K562 (cell line): ENCODE measurements around the gene PHF14. TPM values are rescaled to one million over a fixed set of nuclear protein-coding genes. Genes with fewer than 3 reads are reported as not detected.
A peak's percentile ranks its signal among the peaks of the same experiment; 100 is the strongest.

Experiments used
- ATAC-seq: fragments of 200-7000 bp; cut with Tn5 transposase; 3 replicates; pipeline ENCODE4 v1.9.1; 2020; ENCODE audit warnings: moderate library complexity
- BruUV-seq: library from RNA; stranded (reverse); fragments of 400-500 nt; replicated peaks from 2 replicates; lab custom pipeline; 2021; lab: Mats Ljungman, UMichigan
- CTCF ChIA-PET: fragments of 300-600 bp; formaldehyde crosslinking; extraction: SDS; loops from one replicate; lab custom pipeline; 2021; ENCODE audit warnings: low intra/inter-chr PET ratio; lab: Yijun Ruan, JAX
- POLR2A ChIA-PET: fragments of 300-600, 350-650 bp; sonication (Branson Sonifier 250); formaldehyde crosslinking; extraction: SDS; loops from one replicate; lab custom pipeline; 2021; ENCODE audit warnings: antibody characterized with exemption, inconsistent platforms; lab: Yijun Ruan, JAX
- DNase-seq, 4 experiments: peaks; one replicate each; pipeline versions ENCODE4 v3.0.0 to v3.0.0-alpha.2; 2011 to 2018; ENCODE audit warnings: low spot score in 3 of 4, mixed read lengths in 3 of 4; ENCODE audit errors: extremely low read depth in 1 of 4
- FAIRE-seq: peaks from 2 replicates; lab custom pipeline; 2011; peaks lifted over from hg19 to GRCh38; lab: Jason Lieb, UNC
- H2AFZ ChIP-seq: 2 replicates; pipeline ENCODE4 v1.6.0; 2011; ENCODE audit warnings: low read depth, low read length, control low read depth, inconsistent platforms
- H3K27ac ChIP-seq: fragments of 200-600 bp; 3 replicates; pipeline ENCODE4 v1.8.0; 2011; ENCODE audit warnings: low read depth, mild to moderate bottlenecking, control low read depth, inconsistent platforms, low read length, moderate library complexity, mixed read lengths; ENCODE audit errors: extremely low read depth
- H3K27me3 ChIP-seq, 2 experiments: fragments of 300-600 bp in 1 of 2; 2 replicates in 1 of 2; 3 replicates in 1 of 2; pipeline versions ENCODE4 v1.6.0 to v1.8.0; 2011; ENCODE audit warnings: inconsistent platforms in 2 of 2, low read length in 2 of 2, mild to moderate bottlenecking in 1 of 2, mixed read lengths in 1 of 2, moderate library complexity in 1 of 2; ENCODE audit not compliant: control insufficient read depth in 2 of 2, insufficient read depth in 2 of 2
- H3K36me3 ChIP-seq: fragments of 300-600 bp; 3 replicates; pipeline ENCODE4 v1.8.0; 2011; ENCODE audit warnings: mild to moderate bottlenecking, low read length, inconsistent platforms; ENCODE audit not compliant: control insufficient read depth, insufficient read depth
- H3K4me1 ChIP-seq, 2 experiments: fragments of 200-600 bp in 1 of 2; replicated peaks in 1 of 2; 2 replicates in 1 of 2; 3 replicates in 1 of 2; pipeline versions ENCODE4 v1.5.1 to v1.8.0; 2011; ENCODE audit warnings: inconsistent platforms in 2 of 2, low read length in 2 of 2, mild to moderate bottlenecking in 1 of 2, mixed read lengths in 1 of 2, moderate library complexity in 1 of 2; ENCODE audit not compliant: control insufficient read depth in 2 of 2, insufficient read depth in 2 of 2
- H3K4me2 ChIP-seq: 2 replicates; pipeline ENCODE4 v1.6.1; 2011; ENCODE audit warnings: low read length, control low read depth, inconsistent platforms, mixed read lengths; ENCODE audit not compliant: insufficient read depth
- H3K4me3 ChIP-seq: fragments of 200-600 bp; sonication (generic), shearing (Covaris generic); 2 replicates; pipeline ENCODE4 v1.5.1; 2016; ENCODE audit warnings: control low read depth, inconsistent platforms
- H3K79me2 ChIP-seq: fragments of 200-600 bp; 3 replicates; pipeline ENCODE4 v1.8.0; 2011; ENCODE audit warnings: low read length, inconsistent platforms; ENCODE audit not compliant: control insufficient read depth, insufficient read depth
- H3K9ac ChIP-seq, 2 experiments: 2 replicates each; pipeline versions ENCODE4 v1.6.0 to v1.6.1; 2011; ENCODE audit warnings: low read depth in 2 of 2, low read length in 2 of 2, control low read depth in 1 of 2, inconsistent platforms in 1 of 2, mild to moderate bottlenecking in 1 of 2, mixed read lengths in 1 of 2; ENCODE audit not compliant: insufficient read depth in 1 of 2
- H3K9me1 ChIP-seq: one replicate; pipeline ENCODE4 v1.6.0; 2011; ENCODE audit warnings: inconsistent platforms, mild to moderate bottlenecking, low read length, moderate library complexity; ENCODE audit not compliant: control insufficient read depth, insufficient read depth
- H3K9me3 ChIP-seq: replicated peaks from 2 replicates; pipeline ENCODE4 v1.5.1; 2011; ENCODE audit warnings: low read depth, low read length, inconsistent platforms; ENCODE audit not compliant: control insufficient read depth, insufficient read depth
- H4K20me1 ChIP-seq: replicated peaks from 2 replicates; pipeline ENCODE4 v1.6.1; 2011; ENCODE audit warnings: low read length, inconsistent platforms, mixed read lengths; ENCODE audit not compliant: control insufficient read depth, insufficient read depth
- CHD2 ChIP-seq: IDR thresholded peaks from 2 replicates; pipeline ENCODE4 v1.6.1; 2011; ENCODE audit warnings: low read depth, low read length
- RBM17 ChIP-seq: fragments of 200-400 bp; formaldehyde crosslinking; IDR thresholded peaks from 2 replicates; pipeline ENCODE4 v1.6.1; 2017; ENCODE audit warnings: low read depth, mild to moderate bottlenecking, low read length, borderline replicate concordance
- WGBS: fragments of 100-300 bp; shearing (Covaris generic); methylation state at CpG from one replicate; pipeline ENCODE4 v1.1.6; 2016; ENCODE audit warnings: low coverage, mixed read lengths; ENCODE audit not compliant: insufficient coverage; ENCODE audit errors: missing lambda C conversion rate; 5-methylcytosine and 5-hydroxymethylcytosine counted together
- in situ Hi-C: fragments of 300-500 bp; cut with MboI; formaldehyde crosslinking; loops from 4 replicates; pipeline ENCODE4 v1.15.0; 2018; ENCODE audit warnings: inconsistent platforms, mixed read lengths
- intact Hi-C: fragments of 100-400 bp; cut with micrococcal nuclease; formaldehyde crosslinking; loops from 2 replicates; pipeline ENCODE4 v1.14.2; 2022
- polyA plus RNA-seq, 8 experiments: library from polyadenylated mRNA; depleted of rRNA in 4 of 8; stranded (reverse) in 5 of 8; unstranded in 3 of 8; fragments of >200 nt; fragmentation: Nextera tagmentation in 2 of 8; fragmentation: Illumina TruSeq in 1 of 8; extraction: Ambion mirVana in 2 of 8; extraction: Trizol in 1 of 8; gene quantifications; 2 replicates each; pipeline versions ENCODE4 v1.2.1 to v1.2.3, GENCODE V29; 2011 to 2014; ENCODE audit warnings: inconsistent platforms in 1 of 8, missing spikeins in 1 of 8
- total RNA-seq, 7 experiments: library from RNA; depleted of rRNA in 6 of 7; stranded (reverse); fragments of >200 nt in 6 of 7; fragmentation: Illumina TruSeq in 2 of 7; extraction: Trizol in 2 of 7; gene quantifications; 2 replicates each; pipeline versions ENCODE4 v1.2.1 to v1.2.3, GENCODE V29; 2011 to 2021; ENCODE audit warnings: low replicate concordance in 1 of 7
- TF ChIP-seq, protein P1 (sequence below), 2 experiments: fragments of 450-650 bp in 1 of 2; sonication (generic) in 1 of 2; formaldehyde crosslinking in 1 of 2; IDR thresholded peaks; 2 replicates each; pipeline versions ENCODE4 v1.7.1 to v1.9.0; 2016 to 2022; ENCODE audit warnings: inconsistent platforms in 1 of 2, mild to moderate bottlenecking in 1 of 2, missing genetic modification reagents in 1 of 2

Gene PHF14
- total and polyA plus RNA-seq, 9 of the 15 experiments (the other 6 are each of a cell fraction or from before 2014, with no cell fraction given) = 27.5 to 67.6 (median 41.4) TPM

DNA sequence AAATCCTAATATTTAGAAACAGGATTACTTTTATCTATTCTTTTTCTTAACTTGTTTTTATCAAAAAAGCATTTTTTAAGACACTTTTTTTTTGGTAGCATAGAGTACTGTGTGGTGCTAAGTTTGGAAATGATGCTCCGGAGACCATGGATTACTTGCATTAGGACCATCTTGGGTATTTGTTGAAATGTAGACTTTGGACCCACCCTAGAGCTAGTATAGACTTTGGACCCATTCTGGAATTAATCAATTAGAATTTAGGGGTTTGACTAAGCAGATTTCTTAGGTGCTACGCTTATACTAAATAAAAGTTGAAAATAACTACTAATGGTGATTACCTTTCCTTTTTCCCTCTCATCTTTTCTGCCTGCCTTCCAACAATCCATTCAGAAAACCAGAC, 80.4 kb downstream of the PHF14 start:
- Histone ChIP-seq H3K9ac (no peak overlapping the region), H3K4me1 (no peaks in the 10 kb centered on the region), H3K4me2 (no peak overlapping the region), H3K9me3 (no peaks in the 10 kb centered on the region), H3K27me3 (no peaks in the 10 kb centered on the region), H3K4me3 (no peak overlapping the region), H3K36me3 (peaks cover 38% of the 10 kb centered on the region), H2AFZ (no peak overlapping the region), H3K9me1 (no peaks in the 10 kb centered on the region), H3K79me2 (no peaks in the 10 kb centered on the region), H3K27ac (no peak overlapping the region), H4K20me1 (no peaks in the 10 kb centered on the region)
- no TSS peak for BruUV-seq
- 91% methylated on average over 2 of the region's 2 CpGs for WGBS
- peak; percentile 6 for FAIRE-seq
- ChIA-PET POLR2A (no interaction called here), CTCF (no interaction called here)
- TF ChIP-seq, protein P1, sequence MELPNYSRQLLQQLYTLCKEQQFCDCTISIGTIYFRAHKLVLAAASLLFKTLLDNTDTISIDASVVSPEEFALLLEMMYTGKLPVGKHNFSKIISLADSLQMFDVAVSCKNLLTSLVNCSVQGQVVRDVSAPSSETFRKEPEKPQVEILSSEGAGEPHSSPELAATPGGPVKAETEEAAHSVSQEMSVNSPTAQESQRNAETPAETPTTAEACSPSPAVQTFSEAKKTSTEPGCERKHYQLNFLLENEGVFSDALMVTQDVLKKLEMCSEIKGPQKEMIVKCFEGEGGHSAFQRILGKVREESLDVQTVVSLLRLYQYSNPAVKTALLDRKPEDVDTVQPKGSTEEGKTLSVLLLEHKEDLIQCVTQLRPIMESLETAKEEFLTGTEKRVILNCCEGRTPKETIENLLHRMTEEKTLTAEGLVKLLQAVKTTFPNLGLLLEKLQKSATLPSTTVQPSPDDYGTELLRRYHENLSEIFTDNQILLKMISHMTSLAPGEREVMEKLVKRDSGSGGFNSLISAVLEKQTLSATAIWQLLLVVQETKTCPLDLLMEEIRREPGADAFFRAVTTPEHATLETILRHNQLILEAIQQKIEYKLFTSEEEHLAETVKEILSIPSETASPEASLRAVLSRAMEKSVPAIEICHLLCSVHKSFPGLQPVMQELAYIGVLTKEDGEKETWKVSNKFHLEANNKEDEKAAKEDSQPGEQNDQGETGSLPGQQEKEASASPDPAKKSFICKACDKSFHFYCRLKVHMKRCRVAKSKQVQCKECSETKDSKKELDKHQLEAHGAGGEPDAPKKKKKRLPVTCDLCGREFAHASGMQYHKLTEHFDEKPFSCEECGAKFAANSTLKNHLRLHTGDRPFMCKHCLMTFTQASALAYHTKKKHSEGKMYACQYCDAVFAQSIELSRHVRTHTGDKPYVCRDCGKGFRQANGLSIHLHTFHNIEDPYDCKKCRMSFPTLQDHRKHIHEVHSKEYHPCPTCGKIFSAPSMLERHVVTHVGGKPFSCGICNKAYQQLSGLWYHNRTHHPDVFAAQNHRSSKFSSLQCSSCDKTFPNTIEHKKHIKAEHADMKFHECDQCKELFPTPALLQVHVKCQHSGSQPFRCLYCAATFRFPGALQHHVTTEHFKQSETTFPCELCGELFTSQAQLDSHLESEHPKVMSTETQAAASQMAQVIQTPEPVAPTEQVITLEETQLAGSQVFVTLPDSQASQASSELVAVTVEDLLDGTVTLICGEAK (IDR thresholded peaks at IDR 0.05) = no peak
- TF ChIP-seq, protein P1 (CRISPR knock-in tag; IDR thresholded peaks at IDR 0.05) = no peak
- TF ChIP-seq CHD2 (no peak), RBM17 (no peak)
- intact Hi-C loops = no loop called here
- DNase-seq = no peak
- in situ Hi-C loops = no loop called here
- no peak for ATAC-seq
